Measurements from ENCODE around the gene AHCTF1. TPM values are rescaled to one million over a fixed set of nuclear protein-coding genes. Genes with fewer than 3 reads are reported as not detected.

Gene AHCTF1
- total and polyA plus RNA-seq, 2 experiments from 2014 or later: 21.7 to 49.8 TPM

GRCh38 chr1:246803373-246803772, 128.4 kb downstream of the AHCTF1 start:
- Histone ChIP-seq H3K4me3 (no peak overlapping the region), H3K9me2 (ENCODE audit: insufficient read depth) (no peaks in the 10 kb centered on the region), H2AFZ (no peak overlapping the region), H4K20me1 (replicated peaks; ENCODE audit: insufficient read depth) (no peaks in the 10 kb centered on the region), H3K27ac (ENCODE audit: low read depth) (no peak overlapping the region), H3K36me3 (ENCODE audit: insufficient read depth) (no peaks in the 10 kb centered on the region), H3F3A (replicated peaks; ENCODE audit: low read depth) (no peaks in the 10 kb centered on the region), H3K4me2 (no peak overlapping the region), H3K4me1 (ENCODE audit: insufficient read depth) (no peaks in the 10 kb centered on the region), H3K27me3 (ENCODE audit: insufficient read depth) (no peaks in the 10 kb centered on the region), H3K79me2 (replicated peaks; ENCODE audit: insufficient read depth) (no peaks in the 10 kb centered on the region)
- H3K36me3 Mint-ChIP-seq (ENCODE audit: low read depth): no peaks in the 10 kb centered on the region
- peaks cover 13% of the 10 kb centered on the region for H3K4me1 Mint-ChIP-seq
- no peak overlapping the region for H3K27ac Mint-ChIP-seq
- H3K27me3 Mint-ChIP-seq (ENCODE audit: insufficient read depth, low read depth, poor library complexity): peaks cover 7% of the 10 kb centered on the region
- no peak for TF ChIP-seq POLR2AphosphoS5 (IDR thresholded peaks at IDR 0.05; ENCODE audit: low read depth)
- TF ChIP-seq JUNB (IDR thresholded peaks at IDR 0.05; ENCODE audit: unreplicated experiment): no peak
- TF ChIP-seq ETS1 (IDR thresholded peaks at IDR 0.05): no peak
- TF ChIP-seq CTCF (conservative IDR thresholded peaks at IDR 0.05; ENCODE audit: low read depth in 2 of 2): no peak
- no peak for TF ChIP-seq EZH2phosphoT487 (IDR thresholded peaks at IDR 0.05; ENCODE audit: unreplicated experiment)
- no peak for TF ChIP-seq CREB1 (CRISPR knock-in tag; IDR thresholded peaks at IDR 0.05; ENCODE audit: low read depth)
- no peak for TF ChIP-seq ZNF331 (CRISPR knock-in tag; IDR thresholded peaks at IDR 0.05; ENCODE audit: low read depth)
- no peak for TF ChIP-seq NANOG (IDR thresholded peaks at IDR 0.05; ENCODE audit: borderline replicate concordance)
- TF ChIP-seq STAT1 (IDR thresholded peaks at IDR 0.05; ENCODE audit: unreplicated experiment): no peak
- no peak for TF ChIP-seq REST (IDR thresholded peaks at IDR 0.05; ENCODE audit: unreplicated experiment)
- TF ChIP-seq EZH2 (IDR thresholded peaks at IDR 0.05; ENCODE audit: low read depth, unreplicated experiment): no peak
- TF ChIP-seq ZNF462 (CRISPR knock-in tag; IDR thresholded peaks at IDR 0.05): no peak
- no peak for TF ChIP-seq ZNF114 (CRISPR knock-in tag; IDR thresholded peaks at IDR 0.05)
- ATAC-seq (no peak), DNase-seq (ENCODE audit: low spot score) (no peak)
- H3K4me3 Mint-ChIP-seq: no peak overlapping the region
- H3K9me3 Mint-ChIP-seq: no peaks in the 10 kb centered on the region

Data from GM23338 (cell line).